SK-N-SH treated with all-trans-retinoic acid at 6 μM for 48 hours (cell line): Measurements from ENCODE around the gene LAMB4.

Experiments
- CSDC2 ChIP-seq: fragments of 250-450 bp; sonication (Bioruptor Pico); IDR thresholded peaks from 2 replicates; pipeline ENCODE4 v1.5.0; 2020; ENCODE audit warnings: mild to moderate bottlenecking, moderate library complexity
- TOX ChIP-seq: fragments of 250-450 bp; sonication (Bioruptor Pico); IDR thresholded peaks from 2 replicates; pipeline ENCODE4 v1.8.0; 2021; ENCODE audit warnings: mild to moderate bottlenecking, moderate library complexity, borderline replicate concordance
- TSHZ2 ChIP-seq: fragments of 250-450 bp; sonication (Bioruptor Pico); IDR thresholded peaks from 2 replicates; pipeline ENCODE4 v1.5.0; 2020; ENCODE audit warnings: mild to moderate bottlenecking, moderate library complexity
- ZC3H10 ChIP-seq: fragments of 250-450 bp; sonication (Bioruptor Pico); IDR thresholded peaks from 2 replicates; pipeline ENCODE4 v1.5.1; 2021; ENCODE audit warnings: mild to moderate bottlenecking, moderate library complexity
- ZFP30 ChIP-seq: fragments of 450-650 bp; formaldehyde crosslinking; IDR thresholded peaks from 2 replicates; pipeline ENCODE4 v1.5.0; 2022; ENCODE audit warnings: mild to moderate bottlenecking, moderate library complexity

DNA sequence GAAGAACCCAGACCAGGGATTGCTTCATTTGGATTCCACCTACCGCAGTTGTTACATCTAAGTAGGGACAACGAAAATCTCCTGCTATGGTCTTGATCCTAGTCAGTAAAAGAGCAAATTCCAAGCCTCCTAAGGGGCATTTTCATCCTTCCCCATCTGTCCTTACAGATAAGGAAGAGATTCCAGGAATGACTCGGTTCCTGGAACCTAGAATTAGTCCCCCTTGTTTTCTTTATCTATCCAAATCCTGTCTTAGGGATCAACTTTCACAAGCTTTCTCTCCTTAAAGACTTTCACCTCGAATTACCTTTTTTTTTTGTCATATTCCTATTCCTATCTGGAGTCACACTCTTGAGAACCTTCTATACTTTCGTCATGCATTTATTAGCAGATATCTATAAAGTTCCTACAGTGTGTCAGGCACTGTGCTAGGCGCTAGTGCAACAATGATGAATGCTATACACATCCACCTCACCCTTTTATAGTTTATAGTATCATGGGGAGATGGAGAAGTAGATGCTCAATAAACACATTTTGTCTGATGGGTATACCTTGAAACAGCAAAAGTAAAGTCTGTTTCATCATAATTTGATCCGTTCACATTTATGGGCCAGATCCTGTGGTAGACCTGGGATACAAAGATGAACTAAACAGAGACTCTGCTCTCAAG, 39.2 kb downstream of the LAMB4 start:
- TF ChIP-seq ZC3H10 (no peak), ZFP30 (no peak), TSHZ2 (CRISPR knock-in tag) (no peak), CSDC2 (CRISPR knock-in tag) (no peak), TOX (CRISPR knock-in tag) (no peak)
